A549 (cell line): ENCODE data around the gene SLC4A3. TPM values are rescaled to one million over a fixed set of nuclear protein-coding genes. Genes with fewer than 3 reads are reported as not detected.

Experiments
- ATAC-seq, 2 experiments: fragments of 200-7000 bp in 1 of 2; fragments of >200 bp in 1 of 2; cut with Nextera tagmentation in 1 of 2; cut with Tn5 transposase in 1 of 2; 3 replicates each; pipeline versions ENCODE4 v1.8.0 to v1.9.1; 2018 to 2020; ENCODE audit warnings: mild to moderate bottlenecking in 1 of 2, moderate library complexity in 1 of 2
- CTCF ChIA-PET: fragments of 300-600 bp; sonication (Branson Sonifier 250); formaldehyde crosslinking; extraction: SDS; loops from one replicate; lab custom pipeline; 2021; ENCODE audit warnings: antibody characterized with exemption, inconsistent platforms; lab: Yijun Ruan, JAX
- POLR2A ChIA-PET: fragments of 350-600 bp; formaldehyde crosslinking; extraction: SDS; loops from one replicate; lab custom pipeline; 2021; ENCODE audit warnings: antibody characterized with exemption, inconsistent platforms; lab: Yijun Ruan, JAX
- DNase-seq, 2 experiments: peaks; one replicate each; pipeline versions ENCODE4 v3.0.0 to v3.0.0-alpha.2; 2011 to 2016; ENCODE audit warnings: low read depth in 1 of 2, low spot score in 1 of 2
- FAIRE-seq: peaks from 2 replicates; lab custom pipeline; 2011; peaks lifted over from hg19 to GRCh38; lab: Jason Lieb, UNC
- H3K27ac ChIP-seq, 2 experiments: fragments of >200 bp; sonication (Bioruptor Twin); formaldehyde crosslinking; 3 replicates each; pipeline ENCODE4 v1.5.1; 2016 to 2017
- H3K4me1 ChIP-seq: fragments of >200 bp; sonication (Bioruptor Twin); formaldehyde crosslinking; 3 replicates; pipeline ENCODE4 v1.6.1; 2016
- H3K4me2 ChIP-seq: fragments of >200 bp; sonication (Bioruptor Twin); formaldehyde crosslinking; 3 replicates; pipeline ENCODE4 v1.6.1; 2016
- H3K4me3 ChIP-seq: fragments of >200 bp; sonication (Bioruptor Twin); formaldehyde crosslinking; 3 replicates; pipeline ENCODE4 v1.5.1; 2016
- H3K9me3 ChIP-seq: fragments of >200 bp; sonication (Bioruptor Twin); formaldehyde crosslinking; 3 replicates; pipeline ENCODE4 v1.6.1; 2016
- CBX2 ChIP-seq: fragments of 200-600 bp; sonication (generic); IDR thresholded peaks from 2 replicates; pipeline ENCODE4 v1.6.1; 2016; ENCODE audit warnings: low read depth, mild to moderate bottlenecking, borderline replicate concordance
- CHD4 ChIP-seq: fragments of 200-600 bp; sonication (generic); IDR thresholded peaks from 2 replicates; pipeline ENCODE4 v1.6.1; 2016; ENCODE audit warnings: antibody characterized with exemption, mild to moderate bottlenecking, borderline replicate concordance
- EP300 ChIP-seq, 2 experiments: fragments of >200 bp; sonication (Bioruptor Twin); formaldehyde crosslinking; IDR thresholded peaks; 2 replicates in 1 of 2; 3 replicates in 1 of 2; pipeline ENCODE4 v1.6.1; 2016 to 2017
- FOSB ChIP-seq: fragments of 250-450 bp; sonication (Bioruptor Pico); IDR thresholded peaks from 2 replicates; pipeline ENCODE4 v1.5.0; 2020; ENCODE audit warnings: mild to moderate bottlenecking, moderate library complexity
- GATA3 ChIP-seq: IDR thresholded peaks from 2 replicates; pipeline ENCODE4 v1.6.1; 2012; ENCODE audit warnings: borderline replicate concordance
- JUN ChIP-seq, 2 experiments: fragments of >200 bp; sonication (Bioruptor Twin); formaldehyde crosslinking; IDR thresholded peaks; 2 replicates in 1 of 2; 3 replicates in 1 of 2; pipeline ENCODE4 v1.6.1; 2016 to 2017
- KDM1A ChIP-seq: fragments of 200-600 bp; sonication (generic); IDR thresholded peaks from 2 replicates; pipeline ENCODE4 v1.6.1; 2016; ENCODE audit warnings: low read depth, mild to moderate bottlenecking
- NR3C1 ChIP-seq: fragments of >200 bp; sonication (Bioruptor Twin); formaldehyde crosslinking; IDR thresholded peaks from 3 replicates; pipeline ENCODE4 v1.6.1; 2017
- PHF8 ChIP-seq: fragments of 200-600 bp; sonication (generic); IDR thresholded peaks from 2 replicates; pipeline ENCODE4 v1.6.1; 2016; ENCODE audit warnings: low read depth, mild to moderate bottlenecking, antibody characterized with exemption, moderate library complexity, borderline replicate concordance
- RAD21 ChIP-seq, 2 experiments: fragments of >200 bp in 1 of 2; sonication (Bioruptor Twin) in 1 of 2; formaldehyde crosslinking in 1 of 2; IDR thresholded peaks in 1 of 2; conservative IDR thresholded peaks in 1 of 2; 2 replicates in 1 of 2; 3 replicates in 1 of 2; pipeline ENCODE4 v1.6.1; 2012 to 2018; ENCODE audit warnings: inconsistent platforms in 1 of 2
- RNF2 ChIP-seq: fragments of 200-600 bp; sonication (generic); IDR thresholded peaks from 2 replicates; pipeline ENCODE4 v1.6.1; 2016; ENCODE audit warnings: low read depth, mild to moderate bottlenecking, antibody characterized with exemption, moderate library complexity, borderline replicate concordance
- ZC3H11A ChIP-seq: fragments of 450-650 bp; IDR thresholded peaks from 2 replicates; pipeline ENCODE4 v1.6.1; 2014; ENCODE audit warnings: antibody characterized with exemption, mild to moderate bottlenecking
- ZFP36 ChIP-seq: fragments of 450-650 bp; IDR thresholded peaks from 2 replicates; pipeline ENCODE4 v1.6.1; 2014; ENCODE audit warnings: borderline replicate concordance; ENCODE audit not compliant: partially characterized antibody
- WGBS: methylation state at CpG from one replicate; pipeline ENCODE4 v1.1.6; 2017; ENCODE audit errors: missing lambda C conversion rate; 5-methylcytosine and 5-hydroxymethylcytosine counted together
- polyA plus RNA-seq, 4 experiments: library from polyadenylated mRNA; depleted of rRNA in 3 of 4; stranded (reverse); fragments of >200 nt; fragmentation: RNase III in 1 of 4; extraction: RNeasy Plus Mini Kit Qiagen cat#74134 plus additional on column Dnase treatment in 1 of 4; gene quantifications; 2 replicates in 3 of 4; 3 replicates in 1 of 4; pipeline ENCODE4 v1.2.3, GENCODE V29; 2011 to 2017
- TF ChIP-seq, protein P1 (sequence below): fragments of 450-650 bp; IDR thresholded peaks from 2 replicates; pipeline ENCODE4 v1.6.1; 2014; ENCODE audit warnings: antibody characterized with exemption
- TF ChIP-seq, protein P2 (sequence below): fragments of 150-350 bp; IDR thresholded peaks from 2 replicates; pipeline ENCODE4 v1.6.1; 2014; ENCODE audit warnings: low read depth, mild to moderate bottlenecking, low read length
- TF ChIP-seq, protein P3 (sequence below): fragments of >200 bp; sonication (Bioruptor Twin); formaldehyde crosslinking; IDR thresholded peaks from 3 replicates; pipeline ENCODE4 v1.6.1; 2016
- TF ChIP-seq, protein P4 (sequence below): IDR thresholded peaks from 2 replicates; pipeline ENCODE4 v1.6.1; 2012

The SLC4A3 gene
- polyA plus RNA-seq, 2 of the 4 experiments (the other 2 are of a cell fraction) = 1.4 to 3.6 TPM

DNA sequence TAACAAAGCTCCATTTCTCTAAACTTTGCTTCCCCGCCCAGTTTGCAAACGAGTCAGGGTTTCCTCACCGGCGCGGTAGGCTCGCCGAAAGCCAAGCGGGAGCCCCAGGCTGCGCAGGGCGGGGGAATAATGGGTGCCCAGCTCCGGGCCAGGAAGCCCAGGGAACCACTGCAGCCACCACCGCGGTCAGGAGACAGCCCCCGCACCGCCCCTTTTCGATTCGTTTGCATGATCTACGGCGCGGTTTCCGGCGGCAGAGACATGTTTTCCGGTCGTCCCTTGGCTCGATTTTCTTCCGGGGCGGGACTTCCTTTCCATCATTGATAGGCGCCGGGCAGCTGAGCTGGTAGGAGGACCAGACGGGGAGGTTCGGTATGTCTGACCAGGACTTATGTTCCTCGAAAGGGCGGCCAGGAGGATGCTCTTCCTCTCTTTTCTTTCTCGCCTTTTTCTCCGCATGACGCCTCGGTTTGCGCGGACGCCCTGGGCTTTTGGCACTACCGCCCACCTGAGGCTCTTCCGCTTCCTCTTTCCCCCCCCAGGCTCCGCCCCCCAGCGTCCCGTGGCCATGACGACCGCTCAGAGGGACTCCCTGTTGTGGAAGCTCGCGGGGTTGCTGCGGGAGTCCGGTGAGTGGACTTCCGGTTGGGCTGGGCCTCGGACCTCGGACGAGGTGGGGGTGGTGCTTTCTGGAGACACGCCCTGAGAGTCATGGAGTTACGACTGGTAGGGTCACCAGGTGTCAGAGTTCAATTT, 29.7 kb upstream of the SLC4A3 start, which contains the start of gene STK11IP (continued):
- no peak for TF ChIP-seq RAD21 (conservative IDR thresholded peaks at IDR 0.05 in 1 of 2, IDR thresholded peaks at IDR 0.05 in 1 of 2)
- TF ChIP-seq, protein P1, sequence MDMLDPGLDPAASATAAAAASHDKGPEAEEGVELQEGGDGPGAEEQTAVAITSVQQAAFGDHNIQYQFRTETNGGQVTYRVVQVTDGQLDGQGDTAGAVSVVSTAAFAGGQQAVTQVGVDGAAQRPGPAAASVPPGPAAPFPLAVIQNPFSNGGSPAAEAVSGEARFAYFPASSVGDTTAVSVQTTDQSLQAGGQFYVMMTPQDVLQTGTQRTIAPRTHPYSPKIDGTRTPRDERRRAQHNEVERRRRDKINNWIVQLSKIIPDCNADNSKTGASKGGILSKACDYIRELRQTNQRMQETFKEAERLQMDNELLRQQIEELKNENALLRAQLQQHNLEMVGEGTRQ = 0 out of 2 replicates have a peak, but pooled peaks have one; percentile 24
- TF ChIP-seq, protein P2, sequence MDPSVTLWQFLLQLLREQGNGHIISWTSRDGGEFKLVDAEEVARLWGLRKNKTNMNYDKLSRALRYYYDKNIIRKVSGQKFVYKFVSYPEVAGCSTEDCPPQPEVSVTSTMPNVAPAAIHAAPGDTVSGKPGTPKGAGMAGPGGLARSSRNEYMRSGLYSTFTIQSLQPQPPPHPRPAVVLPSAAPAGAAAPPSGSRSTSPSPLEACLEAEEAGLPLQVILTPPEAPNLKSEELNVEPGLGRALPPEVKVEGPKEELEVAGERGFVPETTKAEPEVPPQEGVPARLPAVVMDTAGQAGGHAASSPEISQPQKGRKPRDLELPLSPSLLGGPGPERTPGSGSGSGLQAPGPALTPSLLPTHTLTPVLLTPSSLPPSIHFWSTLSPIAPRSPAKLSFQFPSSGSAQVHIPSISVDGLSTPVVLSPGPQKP = peak; percentile 69; the same call in 1 of the 2 replicates

DNA sequence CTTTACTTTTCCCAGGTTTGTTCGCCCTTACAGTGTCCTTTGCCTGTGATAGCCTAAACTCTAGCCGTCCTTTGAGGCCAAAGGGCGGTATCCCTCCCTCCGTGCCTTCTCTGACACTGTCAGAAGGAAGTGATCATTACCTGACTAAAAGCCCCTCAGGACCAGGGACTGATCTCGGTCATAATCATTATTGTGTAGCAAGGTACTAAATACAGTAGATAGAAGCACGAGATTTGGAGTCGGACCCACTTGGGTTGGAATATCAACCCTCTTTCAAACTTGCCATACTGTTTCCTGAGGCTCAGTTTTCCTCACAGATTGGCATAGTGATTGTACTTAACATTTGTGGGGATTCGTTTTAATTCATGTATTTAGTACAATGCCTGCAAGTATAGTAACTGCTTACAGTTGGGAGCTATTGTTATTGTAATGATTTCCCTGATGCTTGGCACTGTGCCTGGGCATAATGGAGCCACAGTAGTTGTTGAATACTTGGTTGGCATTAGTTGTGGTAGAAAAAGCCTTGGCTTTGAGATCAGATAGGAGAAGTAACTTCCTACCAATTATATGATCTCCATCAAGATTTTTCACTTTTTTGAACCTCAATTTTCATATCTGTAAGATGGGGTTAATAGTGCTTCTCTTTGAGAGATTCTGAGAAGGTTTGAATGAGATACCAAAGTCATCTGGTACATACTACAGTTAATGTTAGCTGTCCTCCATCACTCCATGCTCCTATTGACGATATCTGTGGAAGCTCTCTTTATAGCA, 28.9 kb upstream of the SLC4A3 start:
- ChIA-PET CTCF (interaction anchor here (1.1 to 4.3 kb wide), 5 partner anchors 28 to 70 kb away, joined by 3 to 18 read pairs (median 9); partner anchors contain the start of genes CHPF and TMEM198), POLR2A (interaction anchor here (0.6 to 2.3 kb wide), 10 partner anchors 23 to 211 kb away, joined by 3 to 19 read pairs (median 4); partner anchors contain the start of genes CHPF, DNPEP, GMPPA and INHA)
- FAIRE-seq = no peak
- peak overlapping the region; percentile 71 for H3K4me3 ChIP-seq
- no peak; a peak in 1 of 6 replicates for ATAC-seq
- H3K4me2 ChIP-seq = peak overlapping the region; percentile 83
- peak overlapping the region; percentile 90 to 94 for H3K27ac ChIP-seq
- H3K9me3 ChIP-seq = no peaks in the 10 kb centered on the region
- peaks cover 11% of the 10 kb centered on the region; the same call in 2 of the 3 replicates for H3K4me1 ChIP-seq
- DNase-seq = no peak
- no peak for TF ChIP-seq ZC3H11A
- peak; percentile 65 for TF ChIP-seq KDM1A
- TF ChIP-seq PHF8 = 0 out of 2 replicates have a peak, but pooled peaks have one; percentile 4
- WGBS = 13% methylated on average over 9 of the region's 9 CpGs

DNA sequence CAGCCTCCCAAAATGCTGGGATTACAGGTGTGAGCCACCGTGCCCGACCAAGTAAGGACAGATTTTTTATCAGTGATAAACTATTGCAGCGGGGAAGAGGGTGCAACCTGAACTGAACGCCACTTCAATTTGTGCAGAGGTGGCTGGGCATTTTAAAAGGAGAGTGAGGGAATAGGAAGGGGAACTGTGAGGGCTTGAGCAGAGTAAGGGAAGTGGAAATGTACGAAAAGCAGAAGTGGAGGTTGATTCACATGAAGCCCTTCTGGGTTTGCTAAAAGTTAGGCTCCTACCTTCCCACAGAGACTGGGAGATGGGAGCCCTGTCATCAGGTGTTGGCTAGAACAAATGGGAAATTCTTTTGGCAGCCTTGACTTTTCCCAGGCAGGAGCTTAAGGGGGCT, 23.7 kb upstream of the SLC4A3 start:
- TF ChIP-seq ZFP36 (no peak), CHD4 (no peak)
- TF ChIP-seq, all 56 proteins: peak for 0
- no peak overlapping the region for H3K27ac ChIP-seq
- H3K9me3 ChIP-seq = no peaks in the 10 kb centered on the region
- no peak for ATAC-seq
- H3K4me3 ChIP-seq = no peak overlapping the region
- ChIA-PET CTCF (no interaction called here), POLR2A (no interaction called here)
- no peak overlapping the region for H3K4me2 ChIP-seq
- WGBS = 95% methylated on average over 5 of the region's 5 CpGs
- no peak for FAIRE-seq
- 0 out of 3 replicates have a peak, but pooled peaks cover under 1% of the 10 kb centered on the region for H3K4me1 ChIP-seq
- no peak for DNase-seq

DNA sequence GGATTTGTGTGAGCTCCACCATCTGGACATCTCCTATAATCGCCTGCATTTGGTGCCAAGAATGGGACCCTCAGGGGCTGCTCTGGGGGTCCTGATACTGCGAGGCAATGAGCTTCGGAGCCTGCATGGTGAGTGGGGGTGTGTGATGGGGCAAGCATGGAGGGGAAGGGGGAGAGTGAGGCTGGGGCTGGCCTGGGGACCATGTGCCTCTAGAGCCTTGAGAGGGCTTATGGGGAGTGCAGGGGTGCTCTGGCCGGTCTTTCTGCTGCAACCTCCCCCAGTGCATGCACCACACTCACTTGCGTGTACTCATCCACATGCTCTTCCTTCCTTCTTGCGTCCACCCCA, 21.8 kb upstream of the SLC4A3 start:
- ATAC-seq = no peak

More for the DNA sequence above, 21.8 kb upstream of the SLC4A3 start:
- 78% methylated on average over 4 of the region's 6 CpGs for WGBS
- H3K4me1 ChIP-seq = no peaks in the 10 kb centered on the region
- H3K4me2 ChIP-seq = no peak overlapping the region
- H3K27ac ChIP-seq = no peak overlapping the region
- POLR2A ChIA-PET = interaction anchor here (0.6 kb wide), 1 partner anchor 31 kb away, joined by 3 read pairs; no protein-coding TSS in a partner anchor
- FAIRE-seq = no peak
- no peak overlapping the region for H3K4me3 ChIP-seq
- CTCF ChIA-PET = interaction anchor here (1.0 to 1.3 kb wide), 3 partner anchors 37 to 84 kb away, joined by 3 to 5 read pairs (median 3); no protein-coding TSS in a partner anchor
- no peaks in the 10 kb centered on the region for H3K9me3 ChIP-seq
- no peak for TF ChIP-seq RNF2
- TF ChIP-seq EP300 (IDR thresholded peaks at IDR 0.05) = no peak
- TF ChIP-seq GATA3 = no peak
- TF ChIP-seq RAD21 (conservative IDR thresholded peaks at IDR 0.05 in 1 of 2, IDR thresholded peaks at IDR 0.05 in 1 of 2) = no peak
- TF ChIP-seq CHD4 = no peak
- TF ChIP-seq, protein P3, sequence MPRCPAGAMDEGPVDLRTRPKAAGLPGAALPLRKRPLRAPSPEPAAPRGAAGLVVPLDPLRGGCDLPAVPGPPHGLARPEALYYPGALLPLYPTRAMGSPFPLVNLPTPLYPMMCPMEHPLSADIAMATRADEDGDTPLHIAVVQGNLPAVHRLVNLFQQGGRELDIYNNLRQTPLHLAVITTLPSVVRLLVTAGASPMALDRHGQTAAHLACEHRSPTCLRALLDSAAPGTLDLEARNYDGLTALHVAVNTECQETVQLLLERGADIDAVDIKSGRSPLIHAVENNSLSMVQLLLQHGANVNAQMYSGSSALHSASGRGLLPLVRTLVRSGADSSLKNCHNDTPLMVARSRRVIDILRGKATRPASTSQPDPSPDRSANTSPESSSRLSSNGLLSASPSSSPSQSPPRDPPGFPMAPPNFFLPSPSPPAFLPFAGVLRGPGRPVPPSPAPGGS = no peak
- TF ChIP-seq PHF8 = no peak
- no peak for TF ChIP-seq CBX2
- TF ChIP-seq NR3C1 = no peak
- TF ChIP-seq FOSB (CRISPR knock-in tag) = no peak
- TF ChIP-seq, protein P4, sequence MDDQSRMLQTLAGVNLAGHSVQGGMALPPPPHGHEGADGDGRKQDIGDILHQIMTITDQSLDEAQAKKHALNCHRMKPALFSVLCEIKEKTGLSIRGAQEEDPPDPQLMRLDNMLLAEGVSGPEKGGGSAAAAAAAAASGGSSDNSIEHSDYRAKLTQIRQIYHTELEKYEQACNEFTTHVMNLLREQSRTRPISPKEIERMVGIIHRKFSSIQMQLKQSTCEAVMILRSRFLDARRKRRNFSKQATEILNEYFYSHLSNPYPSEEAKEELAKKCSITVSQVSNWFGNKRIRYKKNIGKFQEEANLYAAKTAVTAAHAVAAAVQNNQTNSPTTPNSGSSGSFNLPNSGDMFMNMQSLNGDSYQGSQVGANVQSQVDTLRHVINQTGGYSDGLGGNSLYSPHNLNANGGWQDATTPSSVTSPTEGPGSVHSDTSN = no peak
- TF ChIP-seq JUN (IDR thresholded peaks at IDR 0.05) = no peak
- no peak for TF ChIP-seq ZC3H11A
- DNase-seq = no peak
